ENCODE results near the gene SLC2A5.
"Not testable (repeated sequence)": the region's sequence is repeated elsewhere in the genome, so short reads cannot be mapped to it uniquely, and the experiment has no call there.

Gene SLC2A5

GRCh38 chr1:9033363-9033762 is 36.1 kb downstream of the SLC2A5 start:
- no peak for DNase-seq (ENCODE audit: low read depth)

DNA sequence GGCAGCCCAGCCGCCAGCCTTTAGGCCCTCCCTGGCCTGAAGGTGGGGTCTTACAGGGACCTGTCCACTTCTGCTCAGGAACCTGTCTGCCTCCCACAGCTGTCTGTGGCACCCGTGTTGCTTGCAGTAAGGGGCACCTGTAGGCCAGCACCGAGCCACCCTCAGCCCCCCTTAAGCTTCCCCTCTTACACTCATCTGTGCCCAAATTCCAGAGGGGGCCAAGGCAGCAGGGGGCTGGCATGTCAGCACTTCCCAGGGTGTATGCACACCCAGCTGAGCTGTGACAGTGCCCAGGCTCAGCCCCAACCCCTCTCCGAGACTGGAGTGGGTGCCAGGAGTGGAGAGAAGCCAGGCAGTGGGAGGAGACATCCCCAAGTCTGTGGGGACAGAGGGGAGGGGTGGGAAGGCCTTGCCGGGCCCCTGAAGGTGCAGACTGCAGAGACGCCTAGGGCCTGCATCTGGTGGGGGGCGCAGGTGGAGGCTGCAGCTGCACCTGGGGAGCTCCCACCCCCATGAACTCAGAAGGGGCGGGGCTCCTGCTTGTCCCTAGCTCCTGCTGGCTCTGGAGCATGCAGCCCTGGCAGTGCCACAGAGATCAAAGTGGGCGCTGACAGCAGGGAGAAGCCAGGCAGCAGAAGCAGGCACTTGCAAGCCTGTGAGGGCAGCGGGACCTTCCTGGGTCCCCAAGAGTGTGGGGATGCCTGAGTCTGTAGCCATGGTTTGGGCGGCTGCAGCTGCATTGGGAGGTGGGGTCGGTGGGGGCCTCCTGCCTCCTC is 37.8 kb downstream of the SLC2A5 start:
- DNase-seq (ENCODE audit: low read depth): no peak

- DNase-seq (ENCODE audit: low read depth): not testable (repeated sequence)
Observed at GRCh38 chr1:9031077-9031476, 38.4 kb downstream of the SLC2A5 start.

- no peak for DNase-seq (ENCODE audit: low read depth)
Observed at GRCh38 chr1:9028921-9029705, 40.3 kb downstream of the SLC2A5 start.

DNA sequence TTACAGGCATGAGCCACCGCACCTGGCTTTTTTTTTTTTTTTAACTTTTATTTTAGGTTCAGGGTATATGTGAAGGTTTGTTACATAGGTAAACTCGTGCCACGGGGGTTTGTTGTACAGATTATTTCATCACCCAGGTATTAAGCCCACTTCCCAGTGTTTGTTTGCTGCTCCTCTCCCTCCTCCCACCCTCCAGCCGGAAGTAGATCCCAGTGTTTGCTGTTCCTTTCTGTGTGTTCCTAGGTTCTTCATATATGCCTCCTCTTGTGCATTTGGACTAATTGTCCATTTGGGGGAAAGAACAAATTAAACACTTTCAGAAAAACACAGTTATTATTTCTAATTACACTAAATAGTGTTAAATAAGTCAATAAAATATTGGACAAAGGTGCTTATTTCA is 42.1 kb downstream of the SLC2A5 start:
- no peak for DNase-seq (ENCODE audit: low read depth)

DNA sequence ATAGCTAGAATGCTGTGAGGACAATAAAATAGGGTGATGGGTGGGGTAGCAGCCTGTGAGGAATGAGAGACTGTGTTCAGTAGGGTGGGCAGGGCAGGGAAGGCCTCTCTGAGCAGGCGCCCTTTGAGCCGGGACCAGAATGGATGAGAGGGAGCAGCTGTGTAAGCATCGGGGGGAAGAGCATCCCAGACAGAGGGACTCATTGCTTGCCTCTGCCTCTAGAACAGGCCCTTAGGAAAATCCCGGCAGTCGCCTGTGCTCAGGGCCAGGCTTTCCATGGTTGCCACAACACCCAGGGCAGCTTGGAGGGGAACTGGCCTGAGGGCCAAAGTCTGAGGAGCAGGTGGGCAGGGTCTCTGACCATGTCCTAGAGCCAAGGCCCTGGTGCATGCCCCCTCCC is 44.0 kb downstream of the SLC2A5 start:
- no peak for DNase-seq (ENCODE audit: low read depth)

DNA sequence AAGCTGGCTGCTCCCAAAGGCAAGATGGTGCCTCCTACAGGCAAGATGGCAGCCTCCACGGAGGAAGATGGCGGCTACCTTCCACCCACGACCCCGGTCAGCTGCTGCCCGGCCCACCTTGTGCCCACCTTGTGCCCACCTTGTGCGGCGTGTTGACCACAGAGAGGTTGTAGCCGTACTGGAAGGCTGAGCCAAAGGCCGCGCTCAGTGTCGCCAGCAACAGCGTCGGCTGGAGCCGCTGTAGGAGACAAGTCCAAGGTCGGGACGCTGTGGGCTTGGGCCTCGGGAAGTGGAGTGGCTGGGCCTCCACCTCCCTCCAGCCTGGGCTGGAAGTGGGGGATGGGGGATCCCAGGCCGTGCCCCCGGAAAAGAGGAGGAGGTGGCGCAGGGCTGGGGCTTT is 44.6 kb downstream of the SLC2A5 start:
- no peak for DNase-seq (ENCODE audit: low read depth)

DNA sequence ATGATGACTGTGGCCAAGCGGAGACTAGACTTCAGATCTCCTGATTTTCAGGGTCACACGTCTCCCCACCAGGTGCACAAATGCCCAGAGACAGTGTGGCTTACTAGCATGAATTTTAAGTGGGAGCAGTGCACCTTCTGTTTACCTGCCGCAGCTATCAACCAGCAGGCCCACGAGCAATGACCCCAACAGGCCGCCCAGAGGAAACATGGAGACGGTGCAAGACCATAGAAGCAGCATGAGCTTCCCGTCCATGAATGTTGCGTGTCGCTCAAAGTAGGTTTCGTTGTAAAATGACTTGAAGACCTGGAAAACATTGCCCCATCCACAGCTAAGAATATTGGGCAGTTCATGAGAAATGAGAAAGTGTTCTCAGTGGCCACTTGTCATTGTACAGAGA is 46.7 kb downstream of the SLC2A5 start:
- no peak for DNase-seq (ENCODE audit: low read depth)

GRCh38 chr1:9022026-9022738 is 47.3 kb downstream of the SLC2A5 start:
- DNase-seq (ENCODE audit: low read depth): not testable (repeated sequence)

DNA sequence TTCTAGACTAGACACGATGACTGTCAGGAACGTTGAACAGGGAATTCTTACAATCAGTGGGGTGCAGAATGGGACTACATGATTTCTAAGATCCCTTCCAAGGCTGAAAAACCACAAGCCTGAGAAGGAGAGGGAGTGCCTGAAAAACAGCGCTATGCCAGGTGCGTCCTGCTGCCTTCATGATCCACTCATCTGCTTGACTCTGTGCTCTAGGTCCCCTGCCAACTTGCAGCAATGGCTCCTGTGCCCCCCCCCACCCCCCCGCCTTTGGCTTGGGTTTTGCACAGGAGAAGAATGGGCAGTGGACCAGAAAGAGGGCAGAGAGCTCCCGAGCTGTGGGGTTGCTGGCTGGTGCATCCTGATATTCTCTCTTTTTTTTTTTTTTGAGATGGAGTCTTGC is 49.1 kb downstream of the SLC2A5 start:
- no peak for DNase-seq (ENCODE audit: low read depth)

DNA sequence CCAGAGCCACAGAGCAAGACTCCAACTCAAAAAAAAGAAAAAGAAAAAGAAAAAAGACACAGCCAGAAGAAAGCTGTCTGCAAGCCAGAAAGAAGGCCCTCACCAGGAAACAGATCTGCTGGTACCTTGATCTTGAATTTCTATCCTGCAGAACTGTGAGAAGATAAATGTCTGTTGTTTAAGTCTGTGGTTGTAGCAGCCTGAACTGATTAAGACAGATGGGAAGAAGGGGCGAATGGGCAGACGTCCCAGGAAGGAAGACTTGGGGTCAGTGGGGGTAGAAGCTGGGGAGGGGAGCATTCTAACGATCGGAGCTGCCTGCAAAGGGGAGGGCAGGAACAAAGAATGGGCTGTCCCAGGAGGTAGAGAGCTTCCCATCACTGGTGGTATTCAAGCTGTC is 49.5 kb downstream of the SLC2A5 start:
- DNase-seq (ENCODE audit: low read depth): no peak

GRCh38 chr1:9018333-9018732 is 51.1 kb downstream of the SLC2A5 start:
- no peak for DNase-seq (ENCODE audit: low read depth)

GRCh38 chr1:9016455-9016854 is 53.0 kb downstream of the SLC2A5 start:
- no peak for DNase-seq (ENCODE audit: low read depth)

- DNase-seq (ENCODE audit: low read depth): no peak
Observed at GRCh38 chr1:9014475-9015375, 54.7 kb downstream of the SLC2A5 start.

GRCh38 chr1:9013819-9014218 is 55.6 kb downstream of the SLC2A5 start:
- no peak for DNase-seq (ENCODE audit: low read depth)

GRCh38 chr1:9010781-9011323 is 58.6 kb downstream of the SLC2A5 start:
- no peak for DNase-seq (ENCODE audit: low read depth)

DNA sequence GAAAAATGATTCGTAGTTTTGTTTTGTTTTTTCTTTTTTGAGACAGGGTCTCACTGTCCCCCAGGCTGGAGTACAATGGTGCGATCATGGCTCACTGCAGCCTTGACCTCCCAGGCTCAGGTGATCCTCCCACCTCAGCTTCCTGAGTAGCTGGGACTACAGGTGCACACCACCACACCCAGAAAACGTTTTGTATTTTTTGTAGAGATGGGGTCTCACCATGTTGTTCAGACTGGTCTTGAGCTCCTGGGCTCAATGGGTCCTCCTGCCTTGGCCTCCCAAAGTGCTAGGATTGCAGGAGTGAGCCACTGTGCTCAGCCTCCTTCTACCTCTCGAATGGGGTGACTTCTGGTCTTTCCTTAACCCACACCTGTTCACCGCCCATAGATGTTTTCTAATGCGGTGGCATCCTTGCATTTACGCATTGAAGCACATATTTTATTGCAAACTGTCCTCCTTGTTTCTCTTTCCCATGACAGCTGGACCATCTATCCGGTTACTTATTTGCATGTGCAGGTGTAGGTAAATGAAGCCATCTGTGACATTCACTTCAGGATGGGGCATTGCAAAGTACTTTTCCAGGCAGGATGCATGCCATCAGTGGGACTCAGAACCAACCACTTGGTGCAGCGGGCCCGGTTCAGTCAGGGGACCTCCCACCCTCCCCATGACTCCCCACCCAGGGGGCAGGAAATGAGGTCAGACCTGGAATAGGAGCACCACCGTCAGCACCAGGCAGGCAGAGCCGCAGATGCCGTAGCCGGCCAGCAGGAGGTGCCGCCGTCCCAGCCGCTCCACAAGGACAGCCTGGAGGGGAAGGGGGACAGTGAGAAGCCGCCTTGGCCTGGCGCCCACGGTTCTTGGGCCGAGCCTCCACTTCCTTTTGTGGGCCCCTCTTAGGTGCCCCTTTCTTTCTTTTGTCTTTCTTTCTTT is 59.7 kb downstream of the SLC2A5 start:
- DNase-seq (ENCODE audit: low read depth): peak; percentile 45

DNA sequence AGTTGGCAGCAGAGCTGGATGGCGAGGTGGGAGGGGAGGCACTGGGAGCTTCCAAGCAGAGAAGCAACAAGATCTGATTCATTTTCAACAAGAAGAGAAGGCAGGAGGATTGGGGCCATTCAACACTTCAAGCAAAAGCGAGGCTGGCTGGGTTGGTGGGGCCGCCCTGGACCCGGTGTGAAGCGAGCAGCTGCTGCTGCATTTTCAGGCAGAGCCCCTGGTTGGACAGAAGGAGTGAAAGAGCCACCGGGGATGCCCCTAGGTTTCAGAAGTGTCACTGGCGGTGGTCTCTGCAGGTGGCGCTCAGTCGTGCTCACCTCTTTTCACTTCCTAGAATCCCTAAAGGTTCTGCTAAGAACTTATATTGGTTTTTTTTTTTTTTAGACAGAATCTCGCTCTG is 61.2 kb downstream of the SLC2A5 start:
- no peak for DNase-seq (ENCODE audit: low read depth)

DNA sequence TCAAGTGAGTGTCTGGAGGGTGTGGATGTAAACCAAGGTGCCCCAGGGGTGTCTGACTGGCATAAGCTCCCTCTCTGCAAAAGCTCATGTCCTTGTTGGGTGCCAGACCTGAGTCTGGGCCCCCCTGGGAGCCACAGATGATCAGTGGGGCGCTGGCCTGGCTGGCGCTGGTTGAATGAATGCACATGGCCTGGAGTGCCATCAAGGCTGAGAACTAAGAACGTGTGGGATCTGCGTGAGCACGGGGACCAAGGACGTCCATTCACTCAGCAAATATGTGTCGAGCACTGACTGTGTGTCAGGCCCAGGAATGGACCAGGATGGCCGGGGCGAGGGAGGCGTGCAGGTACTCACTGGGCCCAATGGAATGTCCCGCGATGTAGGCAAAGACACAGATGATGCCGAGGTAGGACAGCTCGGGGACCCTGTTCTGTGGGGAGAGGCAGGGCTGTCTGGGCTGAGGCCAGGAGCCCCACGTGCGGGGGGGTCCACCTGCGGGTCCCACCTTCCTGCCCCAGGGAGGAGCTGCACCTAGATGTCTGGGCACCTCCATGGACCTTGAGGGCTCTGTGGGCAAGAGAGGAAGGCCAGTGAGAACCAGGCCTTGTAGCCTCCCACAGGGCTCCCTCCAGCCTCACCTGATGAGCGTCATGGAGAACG is 62.3 kb downstream of the SLC2A5 start:
- DNase-seq (ENCODE audit: low read depth): no peak

DNA sequence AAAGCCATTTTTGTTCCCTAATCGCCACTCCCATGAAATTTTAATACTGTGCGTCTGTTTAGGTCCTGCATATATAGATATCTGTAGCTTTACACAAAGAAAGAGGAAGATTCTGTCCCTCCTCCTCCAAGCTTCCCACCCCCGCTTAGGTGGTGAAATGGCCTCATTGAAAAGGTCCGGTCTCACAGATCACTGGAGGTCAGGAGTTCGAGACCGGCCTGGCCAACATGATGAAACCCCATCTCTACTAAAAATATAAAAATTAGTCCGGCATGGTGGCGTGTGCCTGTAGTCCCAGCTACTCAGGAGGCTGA is 64.1 kb downstream of the SLC2A5 start:
- DNase-seq (ENCODE audit: low read depth): no peak

All from ELR (cell line).